Measurements from ENCODE around the gene PLA2G2C.

DNA sequence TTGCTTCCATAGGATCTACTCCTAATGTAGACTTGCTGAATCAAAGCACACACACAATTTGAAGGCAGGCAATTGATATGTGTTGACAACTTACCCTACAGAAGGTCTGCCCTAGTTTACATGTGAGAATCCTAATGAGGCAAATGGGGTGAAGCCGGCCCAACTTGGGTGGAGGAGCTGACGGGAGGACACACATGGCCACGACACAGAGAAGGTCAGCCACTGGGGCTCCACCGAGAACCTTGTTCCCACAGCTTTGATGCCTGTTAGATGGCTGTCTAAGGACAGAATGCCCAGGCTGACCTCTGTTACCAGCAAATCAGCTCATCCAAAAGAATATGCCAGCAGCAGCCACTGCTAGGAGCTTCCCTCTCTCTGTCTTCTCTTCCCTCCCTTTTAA, 65.5 kb downstream of the PLA2G2C start:
- no peak for TF ChIP-seq POLR2A (IDR thresholded peaks at IDR 0.05; ENCODE audit: low read depth, low read length)
- TF ChIP-seq, protein P1, sequence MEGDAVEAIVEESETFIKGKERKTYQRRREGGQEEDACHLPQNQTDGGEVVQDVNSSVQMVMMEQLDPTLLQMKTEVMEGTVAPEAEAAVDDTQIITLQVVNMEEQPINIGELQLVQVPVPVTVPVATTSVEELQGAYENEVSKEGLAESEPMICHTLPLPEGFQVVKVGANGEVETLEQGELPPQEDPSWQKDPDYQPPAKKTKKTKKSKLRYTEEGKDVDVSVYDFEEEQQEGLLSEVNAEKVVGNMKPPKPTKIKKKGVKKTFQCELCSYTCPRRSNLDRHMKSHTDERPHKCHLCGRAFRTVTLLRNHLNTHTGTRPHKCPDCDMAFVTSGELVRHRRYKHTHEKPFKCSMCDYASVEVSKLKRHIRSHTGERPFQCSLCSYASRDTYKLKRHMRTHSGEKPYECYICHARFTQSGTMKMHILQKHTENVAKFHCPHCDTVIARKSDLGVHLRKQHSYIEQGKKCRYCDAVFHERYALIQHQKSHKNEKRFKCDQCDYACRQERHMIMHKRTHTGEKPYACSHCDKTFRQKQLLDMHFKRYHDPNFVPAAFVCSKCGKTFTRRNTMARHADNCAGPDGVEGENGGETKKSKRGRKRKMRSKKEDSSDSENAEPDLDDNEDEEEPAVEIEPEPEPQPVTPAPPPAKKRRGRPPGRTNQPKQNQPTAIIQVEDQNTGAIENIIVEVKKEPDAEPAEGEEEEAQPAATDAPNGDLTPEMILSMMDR (IDR thresholded peaks at IDR 0.05; ENCODE audit: extremely low read depth in 1 of 2, insufficient read depth in 1 of 2, low read depth in 1 of 2, low read length in 2 of 2) = no peak
- TF ChIP-seq EZH2 (IDR thresholded peaks at IDR 0.05; ENCODE audit: borderline replicate concordance, low read depth, low read length, severe bottlenecking) = no peak
- no peak for TF ChIP-seq FOS (IDR thresholded peaks at IDR 0.05; ENCODE audit: borderline replicate concordance, insufficient read depth, low read length)

All from endothelial cell of umbilical vein (primary cell).